Smooth muscle cell (in vitro differentiated cells): ENCODE data around the gene SLC4A9. TPM values are rescaled to one million over a fixed set of nuclear protein-coding genes. Genes with fewer than 3 reads are reported as not detected.

Experiments
- DNase-seq: peaks from one replicate; lab custom pipeline; 2025; ENCODE audit not compliant: unreplicated experiment; lab: John Stamatoyannopoulos, UW
- H2AFZ ChIP-seq: fragments of 200-600 bp; sonication (generic); 2 replicates; pipeline ENCODE4 v1.6.0; 2016; ENCODE audit warnings: antibody characterized with exemption, low read depth, mild to moderate bottlenecking
- H3F3A ChIP-seq: fragments of 200-600 bp; sonication (generic); 2 replicates; pipeline ENCODE4 v1.6.0; 2017; ENCODE audit warnings: antibody characterized with exemption, low read depth
- H3K27ac ChIP-seq: fragments of 200-600 bp; sonication (generic); 2 replicates; pipeline ENCODE4 v1.5.1; 2016; ENCODE audit warnings: low read depth, mild to moderate bottlenecking
- H3K27me3 ChIP-seq: fragments of 200-600 bp; sonication (generic); 2 replicates; pipeline ENCODE4 v1.6.1; 2016; ENCODE audit warnings: low read depth, mild to moderate bottlenecking
- H3K36me3 ChIP-seq: fragments of 200-600 bp; sonication (generic); 2 replicates; pipeline ENCODE4 v1.5.1; 2016; ENCODE audit warnings: low read depth
- H3K4me1 ChIP-seq: fragments of 200-600 bp; sonication (generic); 2 replicates; pipeline ENCODE4 v1.5.1; 2016; ENCODE audit warnings: low read depth
- H3K4me2 ChIP-seq: fragments of 200-600 bp; sonication (generic); 2 replicates; pipeline ENCODE4 v1.6.0; 2016; ENCODE audit warnings: mild to moderate bottlenecking
- H3K4me3 ChIP-seq: fragments of 200-600 bp; sonication (generic); 2 replicates; pipeline ENCODE4 v1.5.1; 2016; ENCODE audit warnings: mild to moderate bottlenecking
- H3K79me2 ChIP-seq: fragments of 200-600 bp; sonication (generic); 2 replicates; pipeline ENCODE4 v1.6.0; 2016; ENCODE audit warnings: low read depth, mild to moderate bottlenecking
- H3K9ac ChIP-seq: fragments of 200-600 bp; sonication (generic); 2 replicates; pipeline ENCODE4 v1.6.0; 2016; ENCODE audit warnings: low read depth
- H3K9me3 ChIP-seq: fragments of 200-600 bp; sonication (generic); replicated peaks from 2 replicates; pipeline ENCODE4 v1.5.1; 2016; ENCODE audit warnings: low read depth
- H4K20me1 ChIP-seq: fragments of 200-600 bp; sonication (generic); 2 replicates; pipeline ENCODE4 v1.6.0; 2016; ENCODE audit warnings: low read depth
- CTCF ChIP-seq: fragments of 200-600 bp; sonication (generic); IDR thresholded peaks from 2 replicates; pipeline ENCODE4 v1.5.1; 2017; ENCODE audit warnings: borderline replicate concordance, mild to moderate bottlenecking, antibody characterized with exemption; ENCODE audit not compliant: insufficient read depth, poor library complexity, severe bottlenecking
- WGBS: methylation state at CpG from one replicate; pipeline ENCODE4 v1.1.7; 2016; ENCODE audit warnings: low lambda C conversion rate; 5-methylcytosine and 5-hydroxymethylcytosine counted together
- polyA plus RNA-seq: library from polyadenylated mRNA; unstranded; fragments of >200 nt; fragmentation: Nextera tagmentation; extraction: Ambion mirVana; gene quantifications from 2 replicates; pipeline ENCODE4 v1.2.1, GENCODE V29; 2016
- total RNA-seq: library from RNA; depleted of rRNA; stranded (reverse); fragments of >200 nt; gene quantifications from 2 replicates; pipeline ENCODE4 v1.2.3, GENCODE V29; 2014

Gene SLC4A9
- total and polyA plus RNA-seq, 2 experiments from 2014 or later, result not detected

- Histone ChIP-seq H3K4me1 (peaks cover 10% of the 10 kb centered on the region), H2AFZ (peak overlapping the region; percentile 15), H3K27me3 (no peaks in the 10 kb centered on the region), H3K4me2 (peak overlapping the region; percentile 18), H4K20me1 (no peaks in the 10 kb centered on the region), H3K79me2 (no peaks in the 10 kb centered on the region), H3K9ac (no peak overlapping the region), H3F3A (peaks cover 21% of the 10 kb centered on the region), H3K36me3 (no peaks in the 10 kb centered on the region), H3K4me3 (no peak overlapping the region), H3K9me3 (no peaks in the 10 kb centered on the region), H3K27ac (peak overlapping the region; percentile 84)
- TF ChIP-seq CTCF, result no peak
- WGBS, result 22% methylated on average over 4 of the region's 4 CpGs
- DNase-seq, result no peak
Measured at GRCh38 chr5:140312067-140312790, 47.8 kb upstream of the SLC4A9 start.

DNA sequence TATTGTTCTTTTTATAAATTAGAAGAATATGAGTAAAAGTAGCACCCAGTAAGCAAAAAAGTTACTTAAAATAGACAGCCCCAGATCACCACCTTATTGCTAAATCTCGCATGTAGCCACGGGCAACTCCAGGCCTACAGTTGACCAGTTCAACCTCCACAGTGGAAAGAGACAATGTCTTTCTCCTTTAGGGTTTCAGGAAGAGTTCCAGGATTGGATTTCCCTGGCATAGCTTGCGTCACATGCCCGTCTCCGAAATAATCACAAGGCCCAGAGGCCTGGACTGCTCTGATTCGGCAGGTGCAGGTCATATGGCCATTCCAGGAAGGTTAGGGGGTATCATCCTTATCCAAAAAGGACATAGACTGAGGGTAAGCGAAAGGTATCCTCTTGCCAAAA is 47.2 kb upstream of the SLC4A9 start:
- Histone ChIP-seq H3K9ac (no peak overlapping the region), H3K27ac (peak overlapping the region; percentile 84)
- WGBS, result 96% methylated on average over 7 of the region's 7 CpGs

DNA sequence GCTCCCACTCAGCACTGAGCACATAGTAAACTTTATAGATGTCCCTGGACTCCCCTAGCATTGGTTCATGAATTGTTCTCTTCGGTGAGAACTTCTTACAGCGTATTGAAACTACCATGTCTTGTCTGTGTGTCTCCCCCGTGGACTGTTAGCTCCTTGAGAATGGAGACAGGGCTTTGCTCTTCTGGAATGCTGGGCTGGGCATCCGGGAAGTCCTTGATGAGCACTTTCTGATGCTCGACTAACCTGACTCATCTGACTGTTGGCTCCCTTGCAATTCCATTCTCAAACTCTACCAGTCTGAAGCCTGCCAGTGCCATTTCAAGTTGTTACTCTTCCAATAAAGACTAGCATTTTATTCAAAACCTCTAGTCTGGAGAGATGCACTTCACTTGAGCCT is 42.1 kb upstream of the SLC4A9 start:
- no peaks in the 10 kb centered on the region for H3K27me3 ChIP-seq
- 77% methylated on average over 5 of the region's 5 CpGs for WGBS
- no peak for DNase-seq
- H3K4me2 ChIP-seq, result no peak overlapping the region
- H3K4me3 ChIP-seq, result no peak overlapping the region
- H3K36me3 ChIP-seq, result no peaks in the 10 kb centered on the region
- H3K9me3 ChIP-seq, result no peaks in the 10 kb centered on the region
- H3F3A ChIP-seq, result no peaks in the 10 kb centered on the region
- peak overlapping the region; percentile 5 for H3K27ac ChIP-seq
- H2AFZ ChIP-seq, result no peak overlapping the region
- no peaks in the 10 kb centered on the region for H3K79me2 ChIP-seq
- no peaks in the 10 kb centered on the region for H4K20me1 ChIP-seq
- no peak for TF ChIP-seq CTCF
- H3K9ac ChIP-seq, result no peak overlapping the region
- no peaks in the 10 kb centered on the region for H3K4me1 ChIP-seq

More for the DNA sequence above, 47.2 kb upstream of the SLC4A9 start:
- Histone ChIP-seq H3K4me1 (peaks cover 10% of the 10 kb centered on the region), H4K20me1 (no peaks in the 10 kb centered on the region), H3K9me3 (no peaks in the 10 kb centered on the region), H3K4me3 (no peak overlapping the region), H3K79me2 (no peaks in the 10 kb centered on the region), H3K36me3 (no peaks in the 10 kb centered on the region), H3K4me2 (no peak overlapping the region), H3K27me3 (no peaks in the 10 kb centered on the region), H3F3A (peaks cover 21% of the 10 kb centered on the region), H2AFZ (no peak overlapping the region)
- DNase-seq, result no peak
- TF ChIP-seq CTCF, result no peak

DNA sequence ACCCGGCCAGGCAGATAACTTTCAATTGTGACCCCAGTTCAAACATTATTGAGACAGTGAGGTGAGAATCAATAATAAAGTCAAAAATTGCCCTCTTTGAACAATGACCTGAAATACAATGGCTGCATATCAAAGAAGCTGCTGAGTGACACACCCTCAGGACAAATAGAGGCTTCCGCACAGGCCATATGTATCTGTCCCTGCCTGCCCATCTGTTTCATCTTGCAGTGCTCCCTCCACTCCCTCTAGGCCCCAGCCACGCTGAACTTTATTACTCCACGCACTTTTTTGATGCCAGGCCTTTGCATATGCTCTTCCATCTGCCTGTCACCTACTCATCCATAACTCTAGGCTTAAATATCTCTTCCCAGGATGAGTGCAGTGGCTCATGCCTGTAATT is 41.2 kb upstream of the SLC4A9 start:
- H3F3A ChIP-seq, result no peaks in the 10 kb centered on the region
- H3K4me3 ChIP-seq, result no peak overlapping the region
- no peaks in the 10 kb centered on the region for H3K79me2 ChIP-seq
- no peak overlapping the region for H3K27ac ChIP-seq
- no peaks in the 10 kb centered on the region for H3K9me3 ChIP-seq
- no peak overlapping the region for H3K9ac ChIP-seq
- H3K4me1 ChIP-seq, result peaks cover 8% of the 10 kb centered on the region
- H3K36me3 ChIP-seq, result no peaks in the 10 kb centered on the region
- no peak for DNase-seq
- H3K27me3 ChIP-seq, result no peaks in the 10 kb centered on the region
- TF ChIP-seq CTCF, result no peak
- no peak overlapping the region for H3K4me2 ChIP-seq
- H4K20me1 ChIP-seq, result no peaks in the 10 kb centered on the region
- no peak overlapping the region for H2AFZ ChIP-seq
- WGBS, result 96% methylated on average over 4 of the region's 4 CpGs
